ENCODE results near the gene TCF25. TPM values are rescaled to one million over a fixed set of nuclear protein-coding genes. Genes with fewer than 3 reads are reported as not detected.

The TCF25 gene
- total RNA-seq, 4 donors from 2014 or later, result 144 to 266 (median 201) TPM

DNA sequence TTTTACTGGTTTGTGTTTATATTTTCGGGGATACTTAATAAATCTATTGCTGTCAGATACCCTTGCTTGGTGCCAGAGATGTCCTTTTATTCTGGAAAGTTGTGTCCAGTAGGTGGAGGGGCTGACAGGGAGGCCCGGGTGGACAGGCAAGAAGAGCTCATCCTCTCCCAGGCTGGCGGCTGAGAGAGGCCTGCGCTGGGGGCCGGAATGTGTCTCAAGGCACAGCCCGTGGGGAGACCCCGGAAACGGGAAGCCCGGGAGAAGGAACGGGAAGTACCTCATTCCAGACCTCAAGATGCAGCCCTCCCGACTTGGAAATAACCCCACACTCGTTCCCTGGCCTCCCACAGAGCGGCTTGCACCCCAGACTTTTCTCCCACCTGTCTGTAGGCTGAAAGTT lies 62.6 kb downstream of the TCF25 start:
- WGBS, 2 donors, result 77 to 82% methylated on average over 13 of the region's 13 CpGs
- Histone ChIP-seq H3K9me3 (no peaks in the 10 kb centered on the region), H3K4me3 (replicated peaks in 1 of 3) (no peak overlapping the region), H3K36me3 (no peaks in the 10 kb centered on the region), H3K27me3 (no peaks in the 10 kb centered on the region), H3K4me1 (no peaks in the 10 kb centered on the region), H3K27ac (no peak overlapping the region)
- intact Hi-C loops (cut with DNase I), result no loop called here
- no peak for TF ChIP-seq POLR2A (IDR thresholded peaks at IDR 0.05)
- TF ChIP-seq CTCF (IDR thresholded peaks at IDR 0.05), result no peak
- DNase-seq, result no peak

GRCh38 chr16:89936508-89936907 lies 63.1 kb downstream of the TCF25 start:
- DNase-seq, result no peak
- WGBS, 2 donors, result 92 to 98% methylated on average over 8 to 13 of the region's 14 CpGs
- H3K4me1 ChIP-seq, result no peaks in the 10 kb centered on the region
- intact Hi-C loops (cut with DNase I), result no loop called here
- no peaks in the 10 kb centered on the region for H3K36me3 ChIP-seq
- no peak overlapping the region for H3K27ac ChIP-seq
- no peaks in the 10 kb centered on the region for H3K9me3 ChIP-seq
- no peak for TF ChIP-seq CTCF (IDR thresholded peaks at IDR 0.05)
- no peak for TF ChIP-seq POLR2A (IDR thresholded peaks at IDR 0.05)
- H3K27me3 ChIP-seq, result no peaks in the 10 kb centered on the region
- H3K4me3 ChIP-seq (replicated peaks in 1 of 3), result no peak overlapping the region

DNA sequence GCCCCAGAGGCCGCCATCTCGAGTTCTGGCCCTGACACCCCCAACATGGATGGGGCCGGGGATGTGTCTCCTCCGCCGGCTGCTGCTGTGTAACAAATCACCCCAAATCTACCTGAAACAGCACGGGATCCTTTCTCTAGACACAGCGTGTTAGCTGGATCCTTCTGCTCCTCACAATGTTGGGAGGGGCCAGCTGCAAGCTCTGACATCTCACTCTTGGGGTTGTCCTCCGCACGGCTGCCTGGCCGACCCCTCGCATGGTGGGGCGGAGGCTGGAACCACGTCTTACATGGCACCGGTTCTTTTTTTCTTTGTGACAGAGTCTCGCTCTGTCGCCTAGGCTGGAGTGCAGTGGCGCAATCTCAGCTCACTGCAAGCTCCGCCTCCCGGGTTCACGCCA lies 63.6 kb downstream of the TCF25 start:
- no peak for TF ChIP-seq POLR2A (IDR thresholded peaks at IDR 0.05)
- TF ChIP-seq CTCF (IDR thresholded peaks at IDR 0.05), result no peak
- Histone ChIP-seq H3K4me3 (replicated peaks in 1 of 3) (no peak overlapping the region), H3K27me3 (no peaks in the 10 kb centered on the region), H3K36me3 (no peaks in the 10 kb centered on the region), H3K4me1 (no peaks in the 10 kb centered on the region), H3K9me3 (no peaks in the 10 kb centered on the region), H3K27ac (no peak overlapping the region)
- WGBS, 2 donors, result 92% methylated on average over 15 to 19 of the region's 20 CpGs
- DNase-seq, result no peak
- intact Hi-C loops (cut with DNase I), result no loop called here

GRCh38 chr16:89938175-89938885 lies 64.9 kb downstream of the TCF25 start:
- Histone ChIP-seq H3K9me3 (no peaks in the 10 kb centered on the region), H3K27me3 (no peaks in the 10 kb centered on the region), H3K36me3 (no peaks in the 10 kb centered on the region), H3K4me3 (replicated peaks in 1 of 3) (no peak overlapping the region), H3K4me1 (no peaks in the 10 kb centered on the region), H3K27ac (no peak overlapping the region)
- DNase-seq, result no peak
- 82 to 84% methylated on average over 21 of the region's 21 CpGs for WGBS, 2 donors
- TF ChIP-seq CTCF (IDR thresholded peaks at IDR 0.05), result no peak
- no peak for TF ChIP-seq POLR2A (IDR thresholded peaks at IDR 0.05)
- intact Hi-C loops (cut with DNase I), result no loop called here

GRCh38 chr16:89944773-89945172 lies 71.4 kb downstream of the TCF25 start:
- intact Hi-C loops (cut with DNase I), result no loop called here
- WGBS, 2 donors, result 72 to 77% methylated on average over 5 of the region's 5 CpGs

More at GRCh38 chr16:89944773-89945172, 71.4 kb downstream of the TCF25 start:
- Histone ChIP-seq H3K27me3 (no peaks in the 10 kb centered on the region), H3K36me3 (no peaks in the 10 kb centered on the region), H3K4me3 (replicated peaks in 1 of 3) (no peak overlapping the region), H3K9me3 (no peaks in the 10 kb centered on the region), H3K4me1 (peaks cover 8 to 18% of the 10 kb centered on the region in 2 donors), H3K27ac (no peak overlapping the region)
- DNase-seq, result no peak
- TF ChIP-seq CTCF (IDR thresholded peaks at IDR 0.05) (no peak), POLR2A (IDR thresholded peaks at IDR 0.05) (no peak)

Data from thyroid gland (tissue), 4 donors.